Ishikawa (cell line): ENCODE measurements around the gene EPN2.

Experiments
- EP300 ChIP-seq: IDR thresholded peaks from 2 replicates; pipeline ENCODE4 v1.6.1; 2012; ENCODE audit warnings: borderline replicate concordance
- MAX ChIP-seq: IDR thresholded peaks from 2 replicates; pipeline ENCODE4 v1.6.1; 2012
- REST ChIP-seq: IDR thresholded peaks from 2 replicates; pipeline ENCODE4 v1.6.1; 2012; ENCODE audit warnings: low read depth, mild to moderate bottlenecking
- TCF12 ChIP-seq: IDR thresholded peaks from 2 replicates; pipeline ENCODE4 v1.6.1; 2012; ENCODE audit warnings: low read depth
- TEAD4 ChIP-seq: IDR thresholded peaks from 2 replicates; pipeline ENCODE4 v1.6.1; 2012
- YY1 ChIP-seq: IDR thresholded peaks from 2 replicates; pipeline ENCODE4 v1.6.1; 2012; ENCODE audit warnings: low read depth
- ZBTB7A ChIP-seq: IDR thresholded peaks from 2 replicates; pipeline ENCODE4 v1.6.1; 2012; ENCODE audit warnings: low read depth

- TF ChIP-seq YY1 (no peak), TCF12 (no peak), MAX (no peak), ZBTB7A (no peak), EP300 (peak; percentile 41; the same call in 1 of the 2 replicates), TEAD4 (peak; percentile 81), REST (no peak)
Measured at GRCh38 chr17:19331134-19331533, 94.0 kb downstream of the EPN2 start.
